Lower lobe of right lung (tissue), 2 donors: ENCODE results near the gene IL34. TPM values are rescaled to one million over a fixed set of nuclear protein-coding genes. Genes with fewer than 3 reads are reported as not detected.
"Not testable (repeated sequence)": the region's sequence is repeated elsewhere in the genome, so short reads cannot be mapped to it uniquely, and the experiment has no call there.

Experiments used
- ATAC-seq, 2 donors: fragments of 200-7000 bp; cut with Tn5 transposase; one replicate each; pipeline ENCODE4 v1.9.1; 2020 to 2022; ENCODE audit warnings: mild to moderate bottlenecking in 2 of 2, moderate library complexity in 2 of 2
- DNase-seq: peaks from one replicate; pipeline ENCODE4 v3.0.0-alpha.2; 2020
- H3K27ac ChIP-seq: fragments of 200-600 bp; one replicate; pipeline ENCODE4 v1.8.0; 2022
- H3K27me3 ChIP-seq: fragments of 200-600 bp; one replicate; pipeline ENCODE4 v1.8.0; 2022; ENCODE audit warnings: low read depth
- H3K36me3 ChIP-seq: fragments of 200-600 bp; one replicate; pipeline ENCODE4 v1.8.0; 2022; ENCODE audit warnings: mild to moderate bottlenecking
- H3K4me1 ChIP-seq: fragments of 200-600 bp; one replicate; pipeline ENCODE4 v1.8.0; 2022
- H3K4me3 ChIP-seq: fragments of 200-600 bp; one replicate; pipeline ENCODE4 v1.8.0; 2022; ENCODE audit warnings: mild to moderate bottlenecking
- H3K9me3 ChIP-seq: fragments of 200-600 bp; one replicate; pipeline ENCODE4 v1.8.0; 2022
- CTCF ChIP-seq: fragments of 200-600 bp; IDR thresholded peaks from one replicate; pipeline ENCODE4 v1.8.0; 2022; ENCODE audit warnings: antibody characterized with exemption, mild to moderate bottlenecking
- intact Hi-C: fragments of 100-400 bp; cut with DNase I; formaldehyde crosslinking; loops from one replicate; pipeline ENCODE4 v1.11.0; 2022
- total RNA-seq: library from RNA; stranded (reverse); fragmentation: NEBNext Ultra II Directional; extraction: Animal tissue kit (Norgen Biotek cat#: 25700); gene quantifications from one replicate; pipeline ENCODE4 v1.2.1, GENCODE V29; 2021
- donor health status: DM: no; HTN: yes; CAD: no; lungs with severe emphysema.

IL34 gene
- total RNA-seq, 1 donor from 2014 or later: 2.6 TPM

- no peak overlapping the region for H3K27ac ChIP-seq
- no peaks in the 10 kb centered on the region for H3K9me3 ChIP-seq
- no peak overlapping the region for H3K4me3 ChIP-seq
- intact Hi-C loops: no loop called here
- no peak for DNase-seq
- ATAC-seq: no peak
- H3K27me3 ChIP-seq: no peaks in the 10 kb centered on the region
- no peak for TF ChIP-seq CTCF
- H3K4me1 ChIP-seq: no peaks in the 10 kb centered on the region
- no peaks in the 10 kb centered on the region for H3K36me3 ChIP-seq
Observed at GRCh38 chr16:70634861-70635260, 11.5 kb upstream of the IL34 start.

GRCh38 chr16:70635336-70636016 lies 10.9 kb upstream of the IL34 start:
- no peak for ATAC-seq
- TF ChIP-seq CTCF: no peak
- H3K27ac ChIP-seq: no peak overlapping the region
- no peak overlapping the region for H3K4me3 ChIP-seq
- intact Hi-C loops: no loop called here
- no peaks in the 10 kb centered on the region for H3K36me3 ChIP-seq
- no peaks in the 10 kb centered on the region for H3K4me1 ChIP-seq
- no peaks in the 10 kb centered on the region for H3K9me3 ChIP-seq
- no peaks in the 10 kb centered on the region for H3K27me3 ChIP-seq
- no peak for DNase-seq

GRCh38 chr16:70638814-70639792 lies 7.3 kb upstream of the IL34 start:
- no peak overlapping the region for H3K4me3 ChIP-seq
- H3K27me3 ChIP-seq: no peaks in the 10 kb centered on the region
- intact Hi-C loops: no loop called here
- no peak for TF ChIP-seq CTCF
- H3K9me3 ChIP-seq: no peaks in the 10 kb centered on the region
- H3K4me1 ChIP-seq: no peaks in the 10 kb centered on the region
- ATAC-seq (peak in 1 of 2 donors; percentile 53), DNase-seq (no peak)
- no peaks in the 10 kb centered on the region for H3K36me3 ChIP-seq
- no peak overlapping the region for H3K27ac ChIP-seq

- H3K4me1 ChIP-seq: no peaks in the 10 kb centered on the region
- H3K36me3 ChIP-seq: no peaks in the 10 kb centered on the region
- no peaks in the 10 kb centered on the region for H3K27me3 ChIP-seq
- intact Hi-C loops: no loop called here
- TF ChIP-seq CTCF: no peak
- H3K4me3 ChIP-seq: no peak overlapping the region
- no peaks in the 10 kb centered on the region for H3K9me3 ChIP-seq
- ATAC-seq: no peak
- DNase-seq: no peak
- H3K27ac ChIP-seq: no peak overlapping the region
Observed at GRCh38 chr16:70642633-70643032, 3.7 kb upstream of the IL34 start.

GRCh38 chr16:70643264-70643663 lies 3.1 kb upstream of the IL34 start:
- H3K9me3 ChIP-seq, H3K27ac ChIP-seq, H3K36me3 ChIP-seq, intact Hi-C loops, H3K4me3 ChIP-seq, DNase-seq, H3K27me3 ChIP-seq, ATAC-seq, H3K4me1 ChIP-seq: not testable (repeated sequence)
